ENCODE results near the gene SLCO3A1.

The SLCO3A1 gene

GRCh38 chr15:91853511-91853947 is at the start of gene SLCO3A1:
Gene SLCO3A1 (plus strand): TSS chr15:91853708.
- no peak for DNase-seq

- DNase-seq: no peak
These were observed 46.4 kb upstream of the SLCO3A1 start for GRCh38 chr15:91807122-91807521.

GRCh38 chr15:91813924-91814323 is 39.6 kb upstream of the SLCO3A1 start:
- no peak for DNase-seq

GRCh38 chr15:91816942-91817341 is 36.6 kb upstream of the SLCO3A1 start:
- no peak for DNase-seq

GRCh38 chr15:91821458-91821857 is 32.0 kb upstream of the SLCO3A1 start:
- no peak for DNase-seq

GRCh38 chr15:91824256-91824655 is 29.3 kb upstream of the SLCO3A1 start:
- no peak for DNase-seq

GRCh38 chr15:91826443-91826842 is 27.1 kb upstream of the SLCO3A1 start:
- DNase-seq: no peak

- DNase-seq: no peak
These were observed 20.5 kb upstream of the SLCO3A1 start for GRCh38 chr15:91833056-91833455.

- DNase-seq: no peak
These were observed 13.6 kb upstream of the SLCO3A1 start for GRCh38 chr15:91839867-91840266.

GRCh38 chr15:91841861-91842260 is 11.6 kb upstream of the SLCO3A1 start:
- DNase-seq: no peak

GRCh38 chr15:91844341-91844740 is 9.2 kb upstream of the SLCO3A1 start:
- DNase-seq: no peak

GRCh38 chr15:91844928-91845327 is 8.6 kb upstream of the SLCO3A1 start:
- DNase-seq: no peak

- no peak for DNase-seq
These were observed 7.8 kb upstream of the SLCO3A1 start for GRCh38 chr15:91845720-91846119.

GRCh38 chr15:91849180-91849579 is 4.3 kb upstream of the SLCO3A1 start:
- no peak for DNase-seq

GRCh38 chr15:91849749-91850161 is 3.8 kb upstream of the SLCO3A1 start:
- DNase-seq: no peak

- DNase-seq: no peak
These were observed 582 bp upstream of the SLCO3A1 start for GRCh38 chr15:91852741-91853510.

GRCh38 chr15:91853948-91854638 is 585 bp downstream of the SLCO3A1 start:
- no peak for DNase-seq

GRCh38 chr15:91854639-91854990 is 1.1 kb downstream of the SLCO3A1 start:
- no peak for DNase-seq

GRCh38 chr15:91855241-91855640 is 1.7 kb downstream of the SLCO3A1 start:
- no peak for DNase-seq

GRCh38 chr15:91855684-91856489 is 2.4 kb downstream of the SLCO3A1 start:
- DNase-seq: no peak

GRCh38 chr15:91857224-91857585 is 3.7 kb downstream of the SLCO3A1 start:
- no peak for DNase-seq

- DNase-seq: no peak
These were observed 4.3 kb downstream of the SLCO3A1 start for GRCh38 chr15:91857772-91858171.

- no peak for DNase-seq
These were observed 7.0 kb downstream of the SLCO3A1 start for GRCh38 chr15:91860498-91860897.

- DNase-seq: no peak
These were observed 7.7 kb downstream of the SLCO3A1 start for GRCh38 chr15:91861223-91861622.

Data from GF-D8 (cell line).